ENCODE data around the gene COPS6.

COPS6 gene

GRCh38 chr7:100122568-100122967 is 33.8 kb downstream of the COPS6 start:
- POLR2A ChIA-PET, result interaction anchor here (1.1 to 6.0 kb wide), 2 partner anchors 20 to 307 kb away, joined by 3 to 80 read pairs; partner anchors contain the start of genes AP4M1 and MCM7
- DNase-seq (ENCODE audit: extremely low spot score), result no peak
- CTCF ChIA-PET, result no interaction called here
- no peak for TF ChIP-seq ZNF384 (IDR thresholded peaks at IDR 0.05)
- no peak for TF ChIP-seq FOXM1 (IDR thresholded peaks at IDR 0.05; ENCODE audit: borderline replicate concordance)
- no peak for TF ChIP-seq TARDBP (IDR thresholded peaks at IDR 0.05)
- TF ChIP-seq ELF4 (IDR thresholded peaks at IDR 0.05), result no peak
- TF ChIP-seq, protein P1, sequence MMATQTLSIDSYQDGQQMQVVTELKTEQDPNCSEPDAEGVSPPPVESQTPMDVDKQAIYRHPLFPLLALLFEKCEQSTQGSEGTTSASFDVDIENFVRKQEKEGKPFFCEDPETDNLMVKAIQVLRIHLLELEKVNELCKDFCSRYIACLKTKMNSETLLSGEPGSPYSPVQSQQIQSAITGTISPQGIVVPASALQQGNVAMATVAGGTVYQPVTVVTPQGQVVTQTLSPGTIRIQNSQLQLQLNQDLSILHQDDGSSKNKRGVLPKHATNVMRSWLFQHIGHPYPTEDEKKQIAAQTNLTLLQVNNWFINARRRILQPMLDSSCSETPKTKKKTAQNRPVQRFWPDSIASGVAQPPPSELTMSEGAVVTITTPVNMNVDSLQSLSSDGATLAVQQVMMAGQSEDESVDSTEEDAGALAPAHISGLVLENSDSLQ (IDR thresholded peaks at IDR 0.05), result no peak
- TF ChIP-seq SP1 (IDR thresholded peaks at IDR 0.05), result no peak
- TF ChIP-seq L3MBTL2 (conservative IDR thresholded peaks at IDR 0.05), result no peak
- no peak for TF ChIP-seq ARNT (IDR thresholded peaks at IDR 0.05)
- no peak for TF ChIP-seq SUZ12 (IDR thresholded peaks at IDR 0.05)
- TF ChIP-seq NFRKB (IDR thresholded peaks at IDR 0.05), result no peak
- no peak for TF ChIP-seq CTBP1 (IDR thresholded peaks at IDR 0.05; ENCODE audit: borderline replicate concordance)
- TF ChIP-seq LEF1 (IDR thresholded peaks at IDR 0.05; ENCODE audit: borderline replicate concordance), result no peak
- no peak for TF ChIP-seq FOXA1 (IDR thresholded peaks at IDR 0.05)
- no peak for TF ChIP-seq FOXK2 (IDR thresholded peaks at IDR 0.05)
- no peak for TF ChIP-seq BHLHE40 (IDR thresholded peaks at IDR 0.05; ENCODE audit: borderline replicate concordance)

GRCh38 chr7:100124301-100125230 is 35.8 kb downstream of the COPS6 start:
- ChIA-PET CTCF (interaction anchor here (1.0 kb wide), 1 partner anchor 17 kb away, joined by 3 read pairs; no protein-coding TSS in a partner anchor), POLR2A (interaction anchor here (0.6 to 6.0 kb wide), 5 partner anchors 17 to 42 kb away, joined by 3 to 80 read pairs (median 4); partner anchors contain the start of genes AP4M1 and MCM7)
- DNase-seq (ENCODE audit: extremely low spot score), result no peak
- no peak for TF ChIP-seq FOXA1 (IDR thresholded peaks at IDR 0.05)
- no peak for TF ChIP-seq ELF4 (IDR thresholded peaks at IDR 0.05)
- TF ChIP-seq NFRKB (IDR thresholded peaks at IDR 0.05), result no peak
- no peak for TF ChIP-seq LEF1 (IDR thresholded peaks at IDR 0.05; ENCODE audit: borderline replicate concordance)

GRCh38 chr7:100126239-100126930 is 37.6 kb downstream of the COPS6 start:
- ChIA-PET CTCF (interaction anchor here (1.7 kb wide), 1 partner anchor 147 kb away, joined by 3 read pairs; no protein-coding TSS in a partner anchor), POLR2A (interaction anchor here (0.6 to 6.0 kb wide), 13 partner anchors 12 to 301 kb away, joined by 3 to 80 read pairs (median 3); partner anchors contain the start of genes AP4M1, GJC3, MCM7 and TRIM4)
- TF ChIP-seq HDGF (IDR thresholded peaks at IDR 0.05; ENCODE audit: borderline replicate concordance), result no peak
- TF ChIP-seq FOXK2 (IDR thresholded peaks at IDR 0.05), result no peak
- no peak for TF ChIP-seq TARDBP (IDR thresholded peaks at IDR 0.05)
- TF ChIP-seq SP1 (IDR thresholded peaks at IDR 0.05), result no peak
- no peak for TF ChIP-seq CTBP1 (IDR thresholded peaks at IDR 0.05; ENCODE audit: borderline replicate concordance)
- DNase-seq (ENCODE audit: extremely low spot score), result no peak

DNA sequence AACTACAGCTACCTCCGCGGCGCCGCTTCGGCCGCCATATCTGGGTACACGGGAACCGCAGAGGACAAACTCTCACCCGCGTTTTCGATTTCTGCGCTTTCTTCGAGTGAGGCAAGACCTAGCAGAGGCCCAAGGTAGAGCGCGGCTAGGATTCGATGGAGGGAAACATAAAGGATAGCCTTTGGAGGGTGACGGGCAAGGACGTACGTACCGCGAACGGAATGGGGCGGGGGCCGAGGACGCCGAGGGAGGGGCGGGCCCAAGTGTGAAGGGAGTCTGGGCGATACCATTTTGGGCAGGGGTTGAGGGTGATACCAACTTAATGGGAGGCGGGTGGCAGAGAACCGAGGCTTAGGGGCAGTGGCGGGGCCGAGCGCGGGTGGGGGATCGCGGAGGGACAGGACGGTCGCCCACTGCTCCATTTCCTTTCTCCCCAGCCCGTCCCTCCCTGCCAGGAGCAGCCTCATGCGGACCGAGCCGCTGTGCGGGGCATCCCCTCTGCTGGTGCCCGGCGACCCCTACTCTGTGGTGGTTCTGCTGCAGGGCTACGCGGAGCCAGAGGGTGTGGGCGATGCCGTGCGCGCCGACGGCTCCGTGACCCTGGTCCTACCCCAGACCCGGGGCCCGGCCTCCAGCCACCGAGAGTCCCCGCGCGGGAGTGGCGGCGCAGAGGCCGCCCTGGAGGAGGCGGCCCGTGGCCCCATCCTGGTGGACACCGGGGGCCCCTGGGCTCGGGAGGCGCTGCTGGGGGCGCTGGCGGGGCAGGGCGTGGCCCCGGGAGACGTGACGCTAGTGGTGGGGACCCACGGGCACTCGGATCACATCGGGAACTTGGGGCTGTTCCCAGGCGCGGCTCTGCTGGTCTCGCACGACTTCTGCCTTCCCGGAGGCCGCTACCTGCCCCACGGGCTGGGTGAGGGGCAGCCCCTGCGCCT is 38.4 kb downstream of the COPS6 start, which contains the start of gene MBLAC1:
Gene MBLAC1, plus strand, starts transcription at position 37 of the 935 bp plus-strand sequence. Its CDS starts 429 bp downstream, at position 466.
- peak; percentile 84 for DNase-seq (ENCODE audit: extremely low spot score)
- POLR2A ChIA-PET, result interaction anchor here (0.6 to 6.0 kb wide), 15 partner anchors 11 to 301 kb away, joined by 3 to 80 read pairs (median 4); partner anchors contain the start of genes AP4M1, GJC3, MCM7 and TRIM4
- TF ChIP-seq LEF1 (IDR thresholded peaks at IDR 0.05; ENCODE audit: borderline replicate concordance) (no peak), BHLHE40 (IDR thresholded peaks at IDR 0.05; ENCODE audit: borderline replicate concordance) (peak; percentile 74; the same call in 1 of the 2 replicates), SP1 (IDR thresholded peaks at IDR 0.05) (no peak), ZNF384 (IDR thresholded peaks at IDR 0.05) (no peak), FOXK2 (IDR thresholded peaks at IDR 0.05) (no peak), FOXA1 (IDR thresholded peaks at IDR 0.05) (no peak), FOXM1 (IDR thresholded peaks at IDR 0.05; ENCODE audit: borderline replicate concordance) (no peak), TARDBP (IDR thresholded peaks at IDR 0.05) (no peak), NFRKB (IDR thresholded peaks at IDR 0.05) (no peak), CTBP1 (IDR thresholded peaks at IDR 0.05; ENCODE audit: borderline replicate concordance) (no peak), HDGF (IDR thresholded peaks at IDR 0.05; ENCODE audit: borderline replicate concordance) (no peak), L3MBTL2 (conservative IDR thresholded peaks at IDR 0.05) (peak; percentile 82)
- CTCF ChIA-PET, result interaction anchor here (1.7 kb wide), 1 partner anchor 148 kb away, joined by 3 read pairs; no protein-coding TSS in a partner anchor

DNA sequence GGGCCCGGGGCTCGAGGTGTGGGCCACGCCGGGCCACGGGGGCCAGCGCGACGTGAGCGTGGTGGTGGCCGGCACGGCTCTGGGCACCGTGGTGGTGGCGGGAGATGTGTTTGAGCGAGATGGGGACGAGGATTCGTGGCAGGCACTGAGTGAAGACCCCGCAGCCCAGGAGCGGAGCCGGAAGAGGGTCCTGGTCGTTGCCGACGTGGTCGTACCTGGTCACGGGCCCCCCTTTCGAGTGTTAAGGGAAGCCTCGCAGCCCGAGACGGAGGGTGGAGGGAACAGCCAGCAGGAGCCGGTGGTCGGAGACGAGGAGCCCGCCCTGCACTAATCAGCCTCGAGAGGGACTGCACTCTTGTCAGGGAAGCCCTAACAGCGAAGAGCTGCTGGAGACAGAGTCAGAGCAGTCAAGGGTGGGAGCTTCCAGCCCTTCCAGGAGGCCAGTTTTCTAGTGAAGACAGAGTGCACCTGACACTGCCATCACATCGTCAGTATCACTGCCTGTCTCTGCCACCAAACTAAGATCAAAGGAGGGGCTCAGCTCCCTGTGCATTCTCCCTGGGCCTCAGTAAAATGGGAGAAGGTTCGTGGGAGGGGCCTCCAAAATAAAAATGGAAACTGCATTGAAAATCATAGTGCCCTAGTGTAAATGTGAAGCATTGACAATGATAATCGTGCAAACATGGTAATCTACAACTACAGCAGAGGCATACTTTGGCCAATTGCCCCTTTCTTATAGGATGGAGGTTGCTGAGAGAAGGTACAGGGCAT is 39.3 kb downstream of the COPS6 start:
- ChIA-PET POLR2A (interaction anchor here (0.6 to 1.9 kb wide), 9 partner anchors 13 to 148 kb away, joined by 3 to 14 read pairs (median 3); partner anchors contain the start of genes AP4M1, LAMTOR4, MCM7 and ZKSCAN1), CTCF (interaction anchor here (0.6 kb wide), 1 partner anchor 45 kb away, joined by 3 read pairs; no protein-coding TSS in a partner anchor)
- DNase-seq (ENCODE audit: extremely low spot score), result peak; percentile 35
- TF ChIP-seq SP1 (IDR thresholded peaks at IDR 0.05), result no peak
- TF ChIP-seq FOXM1 (IDR thresholded peaks at IDR 0.05; ENCODE audit: borderline replicate concordance), result no peak
- no peak for TF ChIP-seq HDGF (IDR thresholded peaks at IDR 0.05; ENCODE audit: borderline replicate concordance)
- TF ChIP-seq L3MBTL2 (conservative IDR thresholded peaks at IDR 0.05), result no peak
- TF ChIP-seq, protein P1 (IDR thresholded peaks at IDR 0.05), result no peak
- TF ChIP-seq CTBP1 (IDR thresholded peaks at IDR 0.05; ENCODE audit: borderline replicate concordance), result no peak
- TF ChIP-seq LEF1 (IDR thresholded peaks at IDR 0.05; ENCODE audit: borderline replicate concordance), result no peak
- no peak for TF ChIP-seq FOXA1 (IDR thresholded peaks at IDR 0.05)
- no peak for TF ChIP-seq TARDBP (IDR thresholded peaks at IDR 0.05)
- TF ChIP-seq BHLHE40 (IDR thresholded peaks at IDR 0.05; ENCODE audit: borderline replicate concordance), result no peak
- no peak for TF ChIP-seq SUZ12 (IDR thresholded peaks at IDR 0.05)
- TF ChIP-seq ARNT (IDR thresholded peaks at IDR 0.05), result no peak
- TF ChIP-seq FOXK2 (IDR thresholded peaks at IDR 0.05), result no peak
- TF ChIP-seq ZNF384 (IDR thresholded peaks at IDR 0.05), result no peak
- TF ChIP-seq NFRKB (IDR thresholded peaks at IDR 0.05), result no peak
- TF ChIP-seq ELF4 (IDR thresholded peaks at IDR 0.05), result no peak

All from HEK293T (cell line).